Measurements from ENCODE around the gene RDX. TPM values are rescaled to one million over a fixed set of nuclear protein-coding genes. Genes with fewer than 3 reads are reported as not detected.
"Not testable (repeated sequence)": the region's sequence is repeated elsewhere in the genome, so short reads cannot be mapped to it uniquely, and the experiment has no call there.

Gene RDX
- total RNA-seq, 2 donors from 2014 or later, result 17.9 to 20.5 TPM

DNA sequence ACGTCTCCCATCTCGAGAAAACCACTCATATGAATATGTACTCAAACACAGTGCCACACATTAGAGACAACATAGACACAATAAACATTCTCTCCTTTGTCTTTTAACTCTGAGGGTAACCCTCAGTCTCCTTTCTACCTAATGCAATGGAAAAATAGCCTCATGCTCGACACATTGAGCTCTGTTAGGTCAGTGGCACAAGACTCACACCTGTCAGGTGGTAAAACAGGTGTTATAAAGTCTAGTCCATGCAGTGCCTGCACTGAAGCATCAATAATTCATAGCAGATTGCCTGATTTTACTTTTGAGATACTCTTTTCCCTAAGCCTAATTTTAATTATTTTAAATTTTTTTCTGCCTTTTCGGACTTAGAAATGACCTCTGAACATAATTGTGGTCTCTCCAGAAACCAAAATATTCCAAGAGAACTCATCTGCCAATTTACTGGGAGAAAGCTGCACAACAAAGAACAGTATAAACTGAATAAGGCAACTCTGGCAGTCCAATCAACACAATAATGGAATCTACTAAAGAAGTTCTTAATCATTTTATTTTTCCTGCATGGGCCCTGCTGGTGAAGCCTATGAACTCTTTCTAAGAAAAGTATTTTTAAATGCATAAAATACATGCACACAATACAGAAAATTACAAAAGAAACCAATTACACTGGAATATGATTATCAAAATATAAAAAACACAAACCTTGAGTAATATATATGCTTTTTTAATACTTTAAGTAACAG, 9.9 kb downstream of the RDX start:
- intact Hi-C loops (cut with DNase I), result no loop called here
- Histone ChIP-seq H3K4me1 (no peaks in the 10 kb centered on the region), H3K36me3 (no peaks in the 10 kb centered on the region), H3K9ac (ENCODE audit: low read depth in 2 of 2, low read length in 2 of 2) (no peak overlapping the region), H3K27me3 (no peaks in the 10 kb centered on the region), H3K9me3 (no peaks in the 10 kb centered on the region), H3K27ac (no peak overlapping the region), H3K4me3 (no peak overlapping the region)
- no peak for TF ChIP-seq CTCF (IDR thresholded peaks at IDR 0.05)
- no peak for DNase-seq

DNA sequence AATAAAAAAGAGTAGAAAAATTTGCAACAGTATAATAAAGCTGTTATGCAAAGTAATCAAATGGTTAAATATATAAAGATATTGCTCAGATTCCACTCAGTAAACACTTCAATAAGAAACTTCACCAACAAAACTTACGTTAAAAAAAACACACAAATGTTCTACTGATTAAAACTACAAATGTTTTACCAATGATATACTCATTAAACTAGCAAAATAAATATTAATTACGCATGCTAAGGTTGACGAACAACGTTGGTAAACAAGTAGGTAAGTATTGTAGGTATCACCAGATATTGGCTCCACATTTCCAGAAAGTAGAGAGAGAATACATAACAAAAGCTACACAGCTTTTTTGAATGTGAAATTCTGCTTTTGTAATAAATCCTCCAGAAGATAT, 12.6 kb downstream of the RDX start:
- intact Hi-C loops (cut with DNase I), result no loop called here
- no peak overlapping the region for H3K27ac ChIP-seq
- TF ChIP-seq CTCF (IDR thresholded peaks at IDR 0.05), result no peak
- H3K9ac ChIP-seq (ENCODE audit: low read depth in 2 of 2, low read length in 2 of 2), result no peak overlapping the region
- H3K4me1 ChIP-seq, result no peaks in the 10 kb centered on the region
- H3K36me3 ChIP-seq, result no peaks in the 10 kb centered on the region
- H3K27me3 ChIP-seq, result no peaks in the 10 kb centered on the region
- DNase-seq, result no peak
- no peaks in the 10 kb centered on the region for H3K9me3 ChIP-seq
- H3K4me3 ChIP-seq, result no peak overlapping the region

- H3K36me3 ChIP-seq; DNase-seq; H3K9ac ChIP-seq (ENCODE audit: low read depth in 2 of 2, low read length in 2 of 2); H3K27ac ChIP-seq; H3K27me3 ChIP-seq; H3K4me1 ChIP-seq; H3K9me3 ChIP-seq; intact Hi-C loops (cut with DNase I); H3K4me3 ChIP-seq: not testable (repeated sequence)
These were observed 15.8 kb downstream of the RDX start for GRCh38 chr11:110280595-110280994.

DNA sequence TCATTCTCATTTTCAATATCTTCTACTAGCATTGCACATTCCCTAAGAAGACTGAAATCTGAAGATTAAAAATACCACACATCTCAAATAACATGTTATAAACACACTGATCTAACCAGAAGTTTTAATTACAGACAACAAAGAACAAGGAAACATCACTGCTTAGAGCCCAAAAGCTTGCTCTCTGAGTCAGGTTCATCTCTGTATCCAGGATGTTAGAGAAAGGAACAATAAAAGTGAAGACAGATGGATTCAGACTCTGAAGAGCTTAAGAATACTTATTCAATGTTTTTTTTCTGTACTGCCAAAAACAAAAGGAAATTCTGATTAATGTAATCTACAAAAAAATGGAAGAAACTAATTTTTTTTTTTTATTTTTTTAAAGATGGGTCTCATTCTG, 16.5 kb downstream of the RDX start:
- Histone ChIP-seq H3K27me3 (no peaks in the 10 kb centered on the region), H3K4me3 (no peak overlapping the region), H3K9me3 (no peaks in the 10 kb centered on the region), H3K4me1 (no peaks in the 10 kb centered on the region), H3K27ac (no peak overlapping the region), H3K36me3 (no peaks in the 10 kb centered on the region), H3K9ac (ENCODE audit: low read depth in 2 of 2, low read length in 2 of 2) (no peak overlapping the region)
- intact Hi-C loops (cut with DNase I), result no loop called here
- no peak for TF ChIP-seq CTCF (IDR thresholded peaks at IDR 0.05)
- no peak for DNase-seq

DNA sequence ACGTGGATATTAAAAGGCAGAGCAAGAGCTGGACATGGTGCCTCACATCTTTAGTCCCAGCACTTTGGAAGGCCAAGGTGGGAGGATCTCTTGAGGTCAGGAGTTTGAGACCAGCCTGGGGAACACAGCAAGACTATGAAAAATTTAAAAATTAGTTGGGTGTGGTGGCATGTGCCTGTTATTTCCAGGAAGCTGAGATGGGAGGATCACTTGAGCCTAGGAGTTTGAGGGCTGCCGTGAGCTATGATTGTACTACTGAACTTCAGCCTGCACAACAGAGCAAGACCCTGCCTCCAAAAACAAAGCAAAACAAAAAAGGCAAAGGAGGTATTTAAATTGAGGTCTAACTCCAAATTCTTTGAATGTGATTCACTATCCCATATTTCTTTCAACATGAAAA, 23.5 kb downstream of the RDX start:
- Histone ChIP-seq H3K4me1 (no peaks in the 10 kb centered on the region), H3K4me3 (no peak overlapping the region), H3K9ac (ENCODE audit: low read depth in 2 of 2, low read length in 2 of 2) (no peak overlapping the region), H3K9me3 (no peaks in the 10 kb centered on the region), H3K36me3 (no peaks in the 10 kb centered on the region), H3K27ac (no peak overlapping the region), H3K27me3 (no peaks in the 10 kb centered on the region)
- TF ChIP-seq CTCF (IDR thresholded peaks at IDR 0.05), result no peak
- DNase-seq, result no peak
- intact Hi-C loops (cut with DNase I), result no loop called here

GRCh38 chr11:110269996-110270395, 26.4 kb downstream of the RDX start:
- no peak for DNase-seq
- Histone ChIP-seq H3K27ac (no peak overlapping the region), H3K4me1 (no peaks in the 10 kb centered on the region), H3K27me3 (no peaks in the 10 kb centered on the region), H3K36me3 (no peaks in the 10 kb centered on the region), H3K9ac (ENCODE audit: low read depth in 2 of 2, low read length in 2 of 2) (no peak overlapping the region), H3K4me3 (no peak overlapping the region), H3K9me3 (no peaks in the 10 kb centered on the region)
- intact Hi-C loops (cut with DNase I), result no loop called here
- no peak for TF ChIP-seq CTCF (IDR thresholded peaks at IDR 0.05)
